A549 (cell line): ENCODE data around the gene MDH2.

Experiments
- CBX8 ChIP-seq: fragments of 200-600 bp; sonication (generic); IDR thresholded peaks from 2 replicates; pipeline ENCODE4 v1.6.1; 2016
- CHD2 ChIP-seq: fragments of 150-350 bp; IDR thresholded peaks from 2 replicates; pipeline ENCODE4 v1.6.1; 2014; ENCODE audit warnings: low read length; ENCODE audit not compliant: partially characterized antibody
- CHD4 ChIP-seq: fragments of 200-600 bp; sonication (generic); IDR thresholded peaks from 2 replicates; pipeline ENCODE4 v1.6.1; 2016; ENCODE audit warnings: antibody characterized with exemption, mild to moderate bottlenecking, borderline replicate concordance
- CTCF ChIP-seq: fragments of >200 bp; sonication (Bioruptor Twin); formaldehyde crosslinking; IDR thresholded peaks from 3 replicates; pipeline ENCODE4 v1.5.1; 2016
- EP300 ChIP-seq, 2 experiments: fragments of >200 bp; sonication (Bioruptor Twin); formaldehyde crosslinking; IDR thresholded peaks; 2 replicates in 1 of 2; 3 replicates in 1 of 2; pipeline ENCODE4 v1.6.1; 2016 to 2017
- FOSL2 ChIP-seq, 2 experiments: fragments of 450-650 bp in 1 of 2; fragments of >200 bp in 1 of 2; sonication (Bioruptor Twin) in 1 of 2; formaldehyde crosslinking; IDR thresholded peaks; 2 replicates each; pipeline versions ENCODE4 v1.5.0 to v1.6.1; 2016 to 2020; ENCODE audit warnings: mild to moderate bottlenecking in 1 of 2, moderate library complexity in 1 of 2
- GATA3 ChIP-seq: IDR thresholded peaks from 2 replicates; pipeline ENCODE4 v1.6.1; 2012; ENCODE audit warnings: borderline replicate concordance
- MAZ ChIP-seq: fragments of 150-350 bp; IDR thresholded peaks from 2 replicates; pipeline ENCODE4 v1.6.1; 2014; ENCODE audit warnings: antibody characterized with exemption, low read depth, low read length, borderline replicate concordance
- NPAS2 ChIP-seq: fragments of 250-450 bp; sonication (Bioruptor Pico); IDR thresholded peaks from 2 replicates; pipeline ENCODE4 v1.8.0; 2022; ENCODE audit warnings: mild to moderate bottlenecking, moderate library complexity, borderline replicate concordance
- RFX5 ChIP-seq: fragments of 450-650 bp; IDR thresholded peaks from 2 replicates; pipeline ENCODE4 v1.7.1; 2014; ENCODE audit warnings: antibody characterized with exemption, mild to moderate bottlenecking, moderate library complexity
- ZFP36 ChIP-seq: fragments of 450-650 bp; IDR thresholded peaks from 2 replicates; pipeline ENCODE4 v1.6.1; 2014; ENCODE audit warnings: borderline replicate concordance; ENCODE audit not compliant: partially characterized antibody
- TF ChIP-seq, protein P1 (sequence below): IDR thresholded peaks from 2 replicates; pipeline ENCODE4 v1.6.1; 2012; ENCODE audit warnings: low read depth, borderline replicate concordance

DNA sequence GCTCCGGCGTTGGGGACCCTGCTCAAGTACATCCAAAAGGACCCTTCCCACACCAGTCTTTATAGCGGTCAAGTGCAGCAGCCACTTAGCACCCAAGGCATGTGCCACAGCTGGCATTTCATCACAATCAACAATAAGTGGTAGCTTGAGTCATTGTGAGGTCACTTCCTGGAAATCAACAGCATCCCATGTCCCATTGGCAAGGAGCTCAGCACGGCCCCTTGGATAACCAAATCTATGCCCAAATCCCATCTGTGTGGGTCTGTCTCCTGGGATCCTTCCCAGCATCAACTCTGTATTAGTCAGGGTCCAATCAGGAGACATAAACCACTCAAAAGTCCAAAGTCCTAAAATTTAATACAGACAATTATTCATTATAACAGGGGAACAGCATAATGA, 27.1 kb downstream of the MDH2 start:
- TF ChIP-seq CTCF (no peak), CHD2 (no peak), MAZ (no peak), GATA3 (no peak), NPAS2 (CRISPR knock-in tag) (no peak), ZFP36 (no peak), RFX5 (no peak), FOSL2 (IDR thresholded peaks at IDR 0.05) (no peak), FOSL2 (CRISPR knock-in tag; IDR thresholded peaks at IDR 0.05) (no peak), CHD4 (no peak), CBX8 (no peak), EP300 (IDR thresholded peaks at IDR 0.05) (no peak)
- TF ChIP-seq, protein P1, sequence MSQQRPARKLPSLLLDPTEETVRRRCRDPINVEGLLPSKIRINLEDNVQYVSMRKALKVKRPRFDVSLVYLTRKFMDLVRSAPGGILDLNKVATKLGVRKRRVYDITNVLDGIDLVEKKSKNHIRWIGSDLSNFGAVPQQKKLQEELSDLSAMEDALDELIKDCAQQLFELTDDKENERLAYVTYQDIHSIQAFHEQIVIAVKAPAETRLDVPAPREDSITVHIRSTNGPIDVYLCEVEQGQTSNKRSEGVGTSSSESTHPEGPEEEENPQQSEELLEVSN = no peak
